OCI-LY1 (cell line): ENCODE results near the gene CCDC83.

Experiments
- EZH2 ChIP-seq: fragments of 200-600 bp; sonication (generic), shearing (Covaris generic); IDR thresholded peaks from 2 replicates; pipeline ENCODE4 v1.8.0; 2017; ENCODE audit warnings: borderline replicate concordance, mixed run types, mild to moderate bottlenecking, antibody characterized with exemption, low read length, moderate library complexity, mixed read lengths
- TF ChIP-seq, protein P1 (sequence below): fragments of 200-600 bp; sonication (generic), shearing (Covaris generic); IDR thresholded peaks from 2 replicates; pipeline ENCODE4 v1.5.1; 2017; ENCODE audit warnings: mild to moderate bottlenecking, antibody characterized with exemption, low read length, moderate library complexity, mixed read lengths

DNA sequence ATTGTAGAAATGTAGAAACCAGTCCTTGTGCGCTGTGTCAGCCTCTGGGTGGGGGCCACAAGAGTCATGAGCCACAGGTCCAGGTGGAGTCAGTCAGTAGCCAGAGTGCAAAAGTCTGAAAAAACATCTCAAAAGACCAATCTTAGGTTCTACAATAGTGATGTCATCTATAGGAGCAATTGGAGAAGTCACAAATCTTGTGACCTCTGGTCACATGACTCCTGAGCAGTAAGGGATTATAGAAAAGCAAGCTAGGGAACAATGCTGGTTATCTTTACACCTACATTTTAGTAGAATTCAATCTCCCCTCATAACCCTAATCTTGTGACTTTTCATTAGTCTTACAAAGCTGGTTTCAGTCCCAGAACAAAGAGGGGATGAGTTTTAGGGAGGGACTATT lies 82.7 kb downstream of the CCDC83 start:
- TF ChIP-seq, protein P1, sequence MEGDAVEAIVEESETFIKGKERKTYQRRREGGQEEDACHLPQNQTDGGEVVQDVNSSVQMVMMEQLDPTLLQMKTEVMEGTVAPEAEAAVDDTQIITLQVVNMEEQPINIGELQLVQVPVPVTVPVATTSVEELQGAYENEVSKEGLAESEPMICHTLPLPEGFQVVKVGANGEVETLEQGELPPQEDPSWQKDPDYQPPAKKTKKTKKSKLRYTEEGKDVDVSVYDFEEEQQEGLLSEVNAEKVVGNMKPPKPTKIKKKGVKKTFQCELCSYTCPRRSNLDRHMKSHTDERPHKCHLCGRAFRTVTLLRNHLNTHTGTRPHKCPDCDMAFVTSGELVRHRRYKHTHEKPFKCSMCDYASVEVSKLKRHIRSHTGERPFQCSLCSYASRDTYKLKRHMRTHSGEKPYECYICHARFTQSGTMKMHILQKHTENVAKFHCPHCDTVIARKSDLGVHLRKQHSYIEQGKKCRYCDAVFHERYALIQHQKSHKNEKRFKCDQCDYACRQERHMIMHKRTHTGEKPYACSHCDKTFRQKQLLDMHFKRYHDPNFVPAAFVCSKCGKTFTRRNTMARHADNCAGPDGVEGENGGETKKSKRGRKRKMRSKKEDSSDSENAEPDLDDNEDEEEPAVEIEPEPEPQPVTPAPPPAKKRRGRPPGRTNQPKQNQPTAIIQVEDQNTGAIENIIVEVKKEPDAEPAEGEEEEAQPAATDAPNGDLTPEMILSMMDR = no peak
- no peak for TF ChIP-seq EZH2
